ENCODE results near the gene NUDT16.
A peak's percentile ranks its signal among the peaks of the same experiment; 100 is the strongest.

The NUDT16 gene
- long read RNA-seq, donor 1, full-length matches to known transcripts, result 19 of 26 reads
- long read RNA-seq, donor 1, partial matches to known transcripts, result 7 of 26 reads
- long read RNA-seq, donor 1, other reads (novel, unspliced or antisense), result 0 of 26 reads
- long read RNA-seq, donor 2, full-length matches to known transcripts, result 13 of 37 reads
- long read RNA-seq, donor 2, partial matches to known transcripts, result 24 of 37 reads
- long read RNA-seq, donor 2, other reads (novel, unspliced or antisense), result 0 of 37 reads
- long read RNA-seq, donor 3, full-length matches to known transcripts, result 16 of 16 reads
- long read RNA-seq, donor 3, partial matches to known transcripts, result 0 of 16 reads
- long read RNA-seq, donor 3, other reads (novel, unspliced or antisense), result 0 of 16 reads
- long read RNA-seq, donor 4, full-length matches to known transcripts, result 29 of 38 reads
- long read RNA-seq, donor 4, partial matches to known transcripts, result 9 of 38 reads
- long read RNA-seq, donor 4, other reads (novel, unspliced or antisense), result 0 of 38 reads
- long read RNA-seq, donor 5, full-length matches to known transcripts, result 16 of 37 reads
- long read RNA-seq, donor 5, partial matches to known transcripts, result 21 of 37 reads
- long read RNA-seq, donor 5, other reads (novel, unspliced or antisense), result 0 of 37 reads
- long read RNA-seq, donor 6, full-length matches to known transcripts, result 19 of 26 reads
- long read RNA-seq, donor 6, partial matches to known transcripts, result 7 of 26 reads
- long read RNA-seq, donor 6, other reads (novel, unspliced or antisense), result 0 of 26 reads
- long read RNA-seq, donor 7, full-length matches to known transcripts, result 29 of 63 reads
- long read RNA-seq, donor 7, partial matches to known transcripts, result 34 of 63 reads
- long read RNA-seq, donor 7, other reads (novel, unspliced or antisense), result 0 of 63 reads
- long read RNA-seq, donor 8, full-length matches to known transcripts, result 16 of 28 reads
- long read RNA-seq, donor 8, partial matches to known transcripts, result 12 of 28 reads
- long read RNA-seq, donor 8, other reads (novel, unspliced or antisense), result 0 of 28 reads

DNA sequence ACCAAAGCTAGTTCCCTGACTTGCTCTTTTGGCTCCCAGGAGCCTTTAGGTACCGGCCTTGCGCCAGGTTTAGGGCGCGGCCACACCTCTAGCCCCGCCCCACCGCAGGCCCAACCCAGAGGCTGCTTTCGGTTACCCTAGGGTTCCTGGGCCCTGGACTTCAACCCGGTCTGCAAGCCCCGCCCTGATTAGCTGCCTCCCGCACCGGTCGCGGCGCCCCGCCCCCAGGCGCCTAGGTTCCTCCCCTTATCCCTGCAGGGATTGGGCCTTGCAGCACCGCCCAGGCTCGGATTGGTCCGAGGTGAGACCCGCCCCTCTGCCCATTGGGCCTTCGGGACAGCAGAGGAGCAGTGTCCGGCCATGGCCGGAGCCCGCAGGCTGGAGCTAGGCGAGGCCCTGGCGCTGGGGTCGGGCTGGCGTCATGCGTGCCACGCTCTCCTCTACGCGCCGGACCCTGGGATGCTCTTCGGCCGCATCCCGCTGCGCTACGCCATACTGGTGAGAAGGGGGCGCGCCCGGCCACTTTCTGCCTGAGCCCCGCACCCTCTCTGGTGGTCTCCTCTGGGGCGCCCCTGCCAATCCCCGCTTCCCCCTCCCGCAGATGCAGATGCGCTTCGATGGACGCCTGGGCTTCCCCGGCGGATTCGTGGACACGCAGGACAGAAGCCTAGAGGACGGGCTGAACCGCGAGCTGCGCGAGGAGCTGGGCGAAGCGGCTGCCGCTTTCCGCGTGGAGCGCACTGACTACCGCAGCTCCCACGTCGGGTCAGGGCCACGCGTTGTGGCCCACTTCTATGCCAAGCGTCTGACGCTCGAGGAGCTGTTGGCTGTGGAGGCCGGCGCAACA lies at the start of gene NUDT16:
NUDT16 (plus strand) TSS at position 330 of the 847 bp plus-strand sequence; CDS start at position 361, 31 bp downstream.
- DNase-seq, result peak; percentile 93

DNA sequence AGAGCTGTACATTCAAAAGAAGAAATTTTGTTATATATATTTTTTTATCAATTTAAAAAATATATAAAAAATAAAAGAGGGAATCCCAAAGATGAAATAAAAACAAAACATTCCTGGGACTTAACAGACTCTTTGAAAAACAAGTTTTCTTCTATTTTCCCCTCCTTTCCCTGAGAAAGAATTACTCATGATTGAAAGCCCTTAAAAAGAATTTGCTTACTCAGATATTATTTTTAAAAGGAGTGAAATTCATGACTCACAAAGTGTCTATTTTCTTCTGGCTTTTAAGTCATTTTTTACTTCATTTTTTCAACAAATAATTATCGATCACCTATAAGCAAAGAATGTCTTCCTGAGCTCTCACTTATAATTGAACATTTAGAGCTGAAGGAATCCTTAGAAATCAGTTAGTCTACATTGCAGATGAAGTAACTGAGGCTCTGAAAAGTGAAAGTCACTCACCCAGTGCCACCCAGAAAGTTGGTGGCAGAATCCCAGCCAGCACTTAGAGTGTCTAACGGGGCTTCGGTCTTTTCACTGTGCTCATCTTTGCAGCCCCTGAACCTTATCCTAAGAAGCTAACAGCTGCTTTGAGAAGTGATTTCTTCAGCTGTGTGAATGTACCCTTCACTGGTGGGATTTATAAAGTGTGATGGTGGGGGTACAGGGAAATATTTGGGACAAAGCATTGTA lies 42.5 kb upstream of the NUDT16 start:
- no peak for DNase-seq

DNA sequence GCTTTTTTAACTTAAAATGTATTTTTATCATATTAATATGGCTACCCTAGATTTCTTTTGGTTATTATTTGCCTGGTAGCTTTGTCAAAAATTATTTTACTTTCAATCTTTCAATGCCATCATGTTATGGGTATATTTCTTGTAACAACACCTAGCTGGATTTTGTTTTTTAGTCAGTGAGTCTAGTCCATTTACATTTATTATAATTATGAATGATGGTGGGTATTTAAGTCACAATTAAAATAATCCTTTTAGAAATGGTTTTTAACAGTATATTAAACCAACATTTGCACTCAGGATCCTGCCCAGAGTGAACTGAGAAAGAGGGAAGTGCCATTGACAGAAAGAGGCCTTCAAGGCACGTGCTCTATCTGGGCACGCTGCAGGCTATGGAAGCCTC lies 39.8 kb upstream of the NUDT16 start:
- no peak for DNase-seq

DNA sequence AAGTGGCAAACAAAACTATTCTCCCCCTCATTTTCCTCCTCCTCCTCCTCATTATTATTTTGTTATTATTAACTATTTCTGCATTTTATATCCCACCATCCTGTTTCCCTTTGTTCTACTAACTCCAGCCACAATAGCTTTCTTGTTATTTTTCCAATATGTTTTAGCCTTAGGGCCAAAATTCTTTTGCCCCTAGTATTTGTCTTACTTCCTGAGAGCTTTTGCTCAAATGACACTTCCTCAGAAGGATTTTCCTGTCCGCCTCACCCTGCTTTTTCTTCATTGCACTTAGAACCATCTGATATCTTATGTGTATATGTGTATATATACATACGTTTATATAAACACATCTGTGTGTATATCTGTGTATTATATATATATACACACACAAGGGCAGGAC lies 32.7 kb upstream of the NUDT16 start:
- no peak for DNase-seq

DNA sequence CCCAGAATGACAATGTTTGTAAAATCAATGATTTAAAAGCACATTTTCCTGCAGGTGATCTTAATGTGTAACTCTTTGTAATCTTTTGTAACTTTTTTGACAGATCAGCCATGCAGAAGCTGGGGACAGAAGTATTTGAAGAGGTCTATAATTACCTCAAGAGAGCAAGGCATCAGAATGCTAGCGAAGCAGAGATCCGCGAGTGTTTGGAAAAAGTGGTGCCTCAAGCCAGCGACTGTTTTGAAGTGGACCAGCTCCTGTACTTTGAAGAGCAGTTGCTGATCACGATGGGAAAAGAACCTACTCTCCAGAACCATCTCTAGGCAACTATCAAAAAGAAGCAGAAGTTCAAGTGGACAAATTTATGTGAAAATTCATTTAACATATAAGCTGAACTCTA lies 32.1 kb upstream of the NUDT16 start:
- DNase-seq, result no peak

DNA sequence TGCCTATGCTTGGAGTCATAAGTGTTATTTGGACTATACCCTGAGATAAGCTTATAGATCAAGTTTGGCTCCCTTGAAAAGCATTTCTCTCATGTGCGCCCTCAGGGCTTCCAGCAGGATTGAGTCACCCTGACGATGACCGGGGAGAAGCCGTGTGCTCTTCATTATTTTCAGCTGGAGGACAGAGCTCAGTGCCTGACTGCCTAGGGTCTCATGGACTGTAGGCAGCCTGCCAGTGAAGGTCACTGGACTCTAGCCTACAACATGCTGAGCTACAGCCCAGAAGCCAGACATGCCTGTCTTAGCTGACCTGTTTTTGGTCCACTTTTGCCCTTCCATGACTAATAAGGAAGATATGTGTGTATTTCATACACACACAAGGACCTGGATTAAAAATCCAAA lies 31.6 kb upstream of the NUDT16 start:
- no peak for DNase-seq

DNA sequence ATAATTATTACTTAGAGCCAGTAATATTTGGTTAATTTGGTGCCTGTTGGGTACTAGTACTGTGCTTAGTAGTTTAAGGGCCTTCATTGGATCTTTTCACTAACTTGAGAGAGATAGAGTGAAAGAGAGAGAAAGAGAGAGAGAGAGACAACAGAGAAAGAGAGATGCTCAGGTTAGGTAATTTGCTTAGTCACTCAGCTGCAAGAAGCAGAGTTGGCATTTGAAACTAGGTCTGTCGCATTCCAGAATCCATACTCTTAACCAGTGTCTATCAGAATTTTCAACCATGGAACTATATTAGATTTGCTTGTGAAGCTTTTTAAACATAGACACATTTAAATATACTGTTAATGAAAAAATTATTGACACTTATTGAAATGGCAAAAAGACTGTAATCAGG lies 31.1 kb upstream of the NUDT16 start:
- DNase-seq, result no peak

DNA sequence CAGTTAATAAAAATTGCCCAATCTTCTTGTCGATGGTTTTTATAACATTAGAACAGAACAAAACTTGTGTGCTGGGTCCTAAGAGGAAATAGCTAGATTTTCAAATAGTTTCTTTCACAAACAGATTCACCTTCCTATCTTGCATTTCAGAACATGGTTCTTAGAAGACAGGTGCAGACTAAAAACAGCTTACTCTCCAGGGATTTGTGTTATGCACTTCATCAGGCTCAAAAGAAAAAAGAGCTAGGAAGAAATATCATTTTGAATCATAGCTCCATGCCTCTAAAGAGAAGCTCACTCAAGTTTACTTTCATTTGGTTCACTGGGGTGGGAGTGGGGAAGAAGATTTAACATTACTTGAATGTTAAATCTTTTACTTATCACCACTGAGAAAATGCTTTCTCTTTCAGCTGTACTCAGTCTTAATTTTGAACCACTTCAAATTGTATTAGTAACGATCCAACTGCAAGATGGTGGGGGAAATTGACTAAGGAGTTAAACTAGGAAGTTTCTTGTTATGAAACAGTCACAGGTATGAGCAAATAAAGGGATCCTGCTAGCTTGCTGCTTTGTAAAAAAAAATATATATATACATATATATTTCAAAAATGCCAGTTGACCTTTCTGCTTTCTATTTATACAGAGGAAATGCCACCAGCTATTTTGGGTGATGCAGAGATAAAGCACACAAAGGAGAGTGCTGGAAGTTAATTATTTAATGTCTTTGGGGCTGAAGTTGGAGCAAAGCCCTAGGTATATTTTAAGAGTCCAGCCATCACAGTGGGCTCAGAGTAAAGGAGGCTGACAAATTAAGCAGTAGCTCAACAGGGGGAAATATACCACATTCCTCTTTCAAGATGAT lies 28.3 kb upstream of the NUDT16 start:
- no peak for DNase-seq

DNA sequence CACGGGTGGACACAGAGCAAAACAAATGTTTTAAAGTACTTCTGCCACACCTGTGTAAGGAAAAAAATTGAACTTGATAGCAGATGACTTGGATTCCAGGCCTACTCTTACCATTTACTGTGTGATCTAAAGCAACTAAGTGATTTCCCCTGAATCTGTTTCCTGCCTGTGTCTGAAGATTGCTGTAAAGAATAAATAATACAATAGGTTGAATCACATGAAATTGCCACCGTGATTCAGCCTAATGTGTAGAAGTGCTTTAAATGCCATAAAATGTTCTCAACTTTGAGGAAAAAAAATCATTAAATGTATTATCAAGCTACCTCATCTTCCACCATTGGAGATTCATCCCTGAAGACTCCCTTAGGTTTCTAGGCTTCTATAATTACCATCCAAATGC lies 27.6 kb upstream of the NUDT16 start:
- no peak for DNase-seq

DNA sequence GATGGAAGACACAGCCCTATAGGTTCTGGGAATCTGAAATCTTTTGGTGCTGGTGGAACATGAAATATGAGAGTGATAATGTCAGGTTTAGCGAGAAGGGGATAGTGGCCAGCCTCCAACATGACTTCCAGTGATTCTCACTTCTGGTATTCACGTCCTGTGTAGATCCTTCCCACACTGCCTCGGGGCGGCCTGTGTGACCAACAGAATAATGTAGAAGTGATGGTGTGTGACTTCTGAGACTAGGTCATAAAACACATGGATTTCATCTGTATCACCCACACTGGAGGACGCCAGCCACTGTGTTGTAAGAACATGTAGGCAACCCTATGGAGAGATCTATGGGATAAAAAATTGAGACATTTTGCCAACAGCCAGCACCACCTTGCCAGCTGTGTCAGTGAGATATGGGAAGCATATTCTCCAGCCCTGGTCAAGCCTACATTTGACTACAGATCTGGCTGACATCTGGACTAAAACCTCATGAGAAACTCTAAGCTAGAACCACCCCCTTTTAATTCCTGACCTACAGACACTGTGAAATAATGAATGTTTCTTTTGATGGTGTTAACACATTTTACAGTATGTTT lies 25.5 kb upstream of the NUDT16 start:
- DNase-seq, result no peak

DNA sequence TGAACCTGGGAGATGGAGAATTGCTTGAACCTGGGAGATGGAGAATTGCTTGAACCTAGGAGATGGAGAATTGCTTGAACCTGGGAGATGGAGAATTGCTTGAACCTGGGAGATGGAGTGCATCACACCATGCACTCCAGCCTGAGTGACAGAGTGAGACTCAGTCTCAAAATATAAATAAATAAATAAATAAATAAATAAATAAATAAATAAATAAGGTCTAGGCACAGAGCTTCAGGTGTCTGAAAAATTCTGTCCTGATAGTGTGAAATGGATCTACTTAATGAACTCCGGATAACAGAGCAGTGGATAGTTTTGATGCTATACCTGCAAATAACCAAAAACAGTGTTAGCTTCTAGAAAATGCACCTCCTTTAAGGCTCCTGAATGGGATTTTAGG lies 24.3 kb upstream of the NUDT16 start:
- DNase-seq, result no peak

DNA sequence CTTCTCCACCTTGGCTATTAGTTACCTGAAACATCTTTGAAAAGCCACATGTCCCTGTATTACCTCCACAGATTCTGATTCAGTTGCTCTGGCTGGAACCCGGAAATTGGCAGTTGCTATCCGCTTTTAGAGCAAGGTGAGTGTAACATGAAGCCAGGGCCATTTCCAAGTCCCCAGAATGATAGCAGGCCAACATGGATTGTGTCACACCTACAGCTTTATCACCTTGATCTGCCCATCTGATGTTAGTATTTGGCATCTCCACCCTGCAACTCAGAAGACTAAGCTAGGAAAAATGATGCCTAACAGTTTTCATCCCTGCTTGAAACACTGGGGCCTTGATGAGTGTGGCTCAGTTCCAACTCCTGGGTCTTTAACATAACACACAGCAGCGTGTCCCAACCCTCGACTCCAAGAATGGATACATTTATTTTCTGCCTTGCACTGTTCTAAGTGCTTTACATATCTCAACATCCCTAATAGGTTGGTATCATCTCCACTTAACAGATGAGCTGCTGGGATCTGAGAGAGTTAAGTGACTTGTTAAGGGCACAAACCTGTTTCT lies 21.3 kb upstream of the NUDT16 start:
- DNase-seq, result no peak

DNA sequence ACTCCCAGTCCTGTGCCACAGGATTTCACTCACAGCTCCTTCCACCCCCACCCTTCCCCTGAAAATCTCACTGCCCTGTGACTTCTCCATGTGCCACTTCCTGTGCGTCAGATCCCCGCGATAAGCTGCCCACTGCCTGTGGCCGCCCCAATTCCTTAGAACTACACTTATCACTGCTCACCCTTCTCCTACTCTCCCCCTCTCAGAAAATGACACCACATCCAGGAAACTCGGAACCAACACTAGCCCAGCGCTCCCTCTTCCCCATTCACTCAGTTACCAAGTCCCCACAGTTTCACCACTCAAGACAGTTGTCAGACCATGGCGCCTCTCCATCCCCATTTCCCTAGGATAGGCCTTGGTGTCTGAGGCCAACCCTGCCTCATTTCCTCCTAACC lies 20.5 kb upstream of the NUDT16 start:
- peak; percentile 27 for DNase-seq

DNA sequence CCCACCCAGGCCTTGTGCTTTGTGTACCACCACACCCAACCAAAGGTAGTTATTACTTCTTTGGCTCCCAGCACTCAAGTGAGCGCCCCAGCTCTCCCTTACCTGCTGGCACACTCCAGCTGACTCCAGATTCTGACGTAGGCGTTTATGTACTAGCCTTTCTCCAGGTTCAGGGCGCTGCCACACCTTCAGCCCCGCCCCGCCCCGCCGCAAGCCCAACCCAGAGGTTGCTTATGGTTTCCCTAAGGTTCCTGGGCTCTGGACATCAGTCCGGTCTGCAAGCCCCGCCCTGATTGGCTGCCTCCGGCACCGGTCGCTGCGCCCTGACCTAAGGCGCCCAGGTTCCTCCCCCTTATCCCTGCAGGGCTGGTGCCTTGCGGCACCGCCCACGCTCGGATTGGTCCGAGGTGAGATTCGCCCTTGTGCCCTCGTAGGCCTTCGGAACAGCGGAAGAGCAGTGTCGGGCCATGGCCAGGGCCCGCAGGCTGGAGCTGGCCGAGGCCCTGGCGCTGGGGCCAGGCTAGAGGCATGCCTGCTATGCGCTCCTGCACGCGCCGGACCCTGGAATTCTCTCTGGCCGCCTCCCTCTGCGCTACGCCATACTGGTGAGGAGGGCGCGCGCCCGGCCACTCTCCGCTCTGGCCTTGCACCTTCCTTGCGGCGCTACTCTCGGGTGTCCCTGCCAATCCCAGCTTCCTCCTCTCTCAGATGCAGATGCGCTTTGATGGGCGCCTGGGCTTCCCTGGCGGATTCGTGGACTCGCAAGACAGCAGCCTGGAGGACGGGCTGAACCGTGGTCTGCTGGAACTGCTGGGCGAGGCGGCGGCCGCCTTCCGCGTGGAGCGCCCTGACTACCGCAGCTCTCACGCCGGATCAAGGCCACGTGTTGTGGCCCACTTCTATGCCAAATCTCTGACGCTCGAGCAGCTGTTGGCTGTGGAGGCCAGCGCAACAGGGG lies 19.8 kb upstream of the NUDT16 start:
- DNase-seq, result peak; percentile 88

DNA sequence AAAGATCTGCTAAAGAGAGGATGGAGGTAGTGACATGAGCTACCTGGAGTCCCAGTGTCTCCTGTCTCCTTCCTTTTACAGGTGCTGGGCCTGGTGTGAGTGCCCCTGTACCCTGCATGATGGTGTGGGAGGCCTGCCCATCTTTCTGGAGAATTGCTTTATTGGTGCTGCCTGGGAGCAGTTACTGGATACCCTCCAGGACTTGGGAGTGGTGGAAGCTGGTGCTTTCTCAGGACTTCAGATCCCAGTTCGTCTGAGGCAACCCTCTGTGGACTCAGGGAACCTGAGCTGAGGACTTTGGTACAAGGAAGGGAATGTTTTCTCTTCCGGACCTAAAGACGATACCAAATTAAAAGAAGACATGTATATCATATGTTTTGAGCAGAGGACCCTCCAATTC lies 18.3 kb upstream of the NUDT16 start:
- no peak for DNase-seq

DNA sequence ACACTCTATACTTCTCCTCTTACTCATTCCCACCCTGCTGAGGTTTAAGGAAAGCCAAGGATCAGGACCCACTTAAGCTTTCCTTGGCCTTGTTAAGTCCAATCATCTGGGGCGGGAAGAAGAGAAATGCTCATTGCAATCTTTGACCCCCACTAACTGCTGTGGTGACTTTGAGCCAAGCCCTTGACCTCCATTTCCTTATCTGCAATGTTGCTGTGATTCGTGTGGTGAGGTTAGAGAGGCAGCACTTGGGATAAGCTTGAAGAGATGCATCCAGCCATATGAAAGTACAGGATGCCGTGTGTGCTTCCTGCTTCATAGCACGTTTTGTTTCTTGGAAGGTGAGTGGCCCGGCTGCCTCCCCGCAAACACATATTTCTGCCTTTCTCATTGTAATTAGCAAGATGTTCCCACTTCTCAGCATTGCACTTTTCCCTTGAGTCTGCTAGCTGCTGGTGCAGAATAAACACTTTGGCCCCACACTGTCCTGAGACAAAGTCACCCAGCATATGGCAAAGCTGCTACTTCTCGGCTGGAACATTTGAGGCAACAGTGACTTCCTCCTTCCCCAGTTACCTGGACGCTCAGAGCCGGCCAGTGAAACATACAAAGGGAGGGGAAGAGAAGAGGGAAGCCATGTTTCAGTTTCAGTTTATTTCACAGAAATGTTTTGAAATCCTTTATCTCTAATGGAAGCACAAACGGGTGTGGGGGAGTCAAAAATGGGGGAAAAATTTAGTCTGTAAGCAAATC lies 10.5 kb upstream of the NUDT16 start:
- DNase-seq, result no peak

DNA sequence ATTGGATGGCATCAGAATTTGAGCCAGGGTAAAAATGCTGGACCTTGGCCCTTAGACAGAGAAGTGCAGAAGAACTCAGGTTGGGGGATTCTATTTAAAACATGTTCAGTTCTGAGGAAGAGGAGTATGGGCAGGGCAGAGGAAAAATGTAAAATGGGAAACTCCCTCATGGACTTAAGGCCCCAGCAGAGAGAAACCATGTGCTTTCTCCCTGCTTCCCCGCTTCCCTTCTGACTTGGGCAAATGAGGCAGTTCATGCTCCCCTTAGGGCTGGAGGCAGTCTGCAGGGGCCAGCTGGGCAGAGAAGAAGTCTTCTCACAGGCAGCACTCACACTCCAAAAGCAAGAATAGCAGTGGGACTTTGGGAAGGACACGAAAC lies 9.9 kb upstream of the NUDT16 start:
- no peak for DNase-seq

DNA sequence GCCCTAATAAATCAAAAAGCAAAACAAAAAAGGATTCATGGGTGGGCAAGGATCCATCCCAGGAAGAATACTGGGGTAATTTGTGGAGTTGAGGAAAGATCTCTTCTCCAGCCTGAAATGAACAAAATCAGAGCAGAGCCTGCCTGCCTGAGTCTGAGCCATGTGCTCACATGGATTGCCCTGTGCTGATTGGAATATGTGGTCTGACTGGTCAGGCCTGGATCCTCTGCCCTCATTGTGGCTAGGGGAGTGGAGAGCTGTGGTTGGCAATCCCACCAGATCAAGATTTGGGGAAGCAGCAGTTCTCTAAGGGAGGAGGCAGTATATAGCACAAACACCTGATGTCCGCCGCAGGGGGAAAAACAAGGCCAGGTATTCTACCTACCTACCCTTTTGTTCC lies 6.8 kb upstream of the NUDT16 start:
- no peak for DNase-seq

Data from right kidney (tissue), 9 donors.